HG03039 (cell line): ENCODE data around the gene YIPF5.

ENCODE experiments used
- ATAC-seq: cut with Tn5 transposase; IDR thresholded peaks from one replicate; pipeline ENCODE4 v1.9.1; 2021; ENCODE audit warnings: mild to moderate bottlenecking, moderate library complexity; ENCODE audit not compliant: unreplicated experiment

YIPF5 gene

GRCh38 chr5:144183254-144183889 lies 12.9 kb upstream of the YIPF5 start:
- ATAC-seq: no peak

GRCh38 chr5:144179226-144179625 lies 8.8 kb upstream of the YIPF5 start:
- ATAC-seq: no peak

GRCh38 chr5:144177548-144177947 lies 7.1 kb upstream of the YIPF5 start:
- ATAC-seq: no peak

GRCh38 chr5:144173766-144174165 lies 3.3 kb upstream of the YIPF5 start:
- no peak for ATAC-seq

- ATAC-seq: no peak
These were observed 569 bp downstream of the YIPF5 start for GRCh38 chr5:144169904-144170275.

- ATAC-seq: no peak
These were observed 2.5 kb downstream of the YIPF5 start for GRCh38 chr5:144167998-144168397.

GRCh38 chr5:144166696-144167095 lies 3.8 kb downstream of the YIPF5 start:
- no peak for ATAC-seq

- ATAC-seq: no peak
These were observed 7.8 kb downstream of the YIPF5 start for GRCh38 chr5:144162686-144163085.

GRCh38 chr5:144156767-144157171 lies 13.7 kb downstream of the YIPF5 start:
- no peak for ATAC-seq

GRCh38 chr5:144151026-144151425 lies 19.4 kb downstream of the YIPF5 start:
- no peak for ATAC-seq

GRCh38 chr5:144144956-144145751 lies 25.3 kb downstream of the YIPF5 start:
- ATAC-seq: no peak

GRCh38 chr5:144143625-144144024 lies 26.8 kb downstream of the YIPF5 start:
- no peak for ATAC-seq

GRCh38 chr5:144142824-144143162 lies 27.7 kb downstream of the YIPF5 start:
- no peak for ATAC-seq

GRCh38 chr5:144142139-144142823 lies 28.2 kb downstream of the YIPF5 start:
- ATAC-seq: peak; percentile 97

GRCh38 chr5:144141585-144141984 lies 28.9 kb downstream of the YIPF5 start:
- no peak for ATAC-seq

GRCh38 chr5:144139586-144139985 lies 30.9 kb downstream of the YIPF5 start:
- no peak for ATAC-seq

GRCh38 chr5:144135113-144135762 lies 35.2 kb downstream of the YIPF5 start:
- ATAC-seq: no peak

GRCh38 chr5:144134194-144134826 lies 36.1 kb downstream of the YIPF5 start:
- ATAC-seq: no peak

GRCh38 chr5:144133050-144133633 lies 37.3 kb downstream of the YIPF5 start:
- ATAC-seq: no peak

GRCh38 chr5:144131261-144131660 lies 39.2 kb downstream of the YIPF5 start:
- no peak for ATAC-seq

- no peak for ATAC-seq
These were observed 40.2 kb downstream of the YIPF5 start for GRCh38 chr5:144130306-144130705.
